HFF-Myc (cell line): ENCODE measurements around the gene ADAM10.

Experiments used
- DNase-seq: peaks from one replicate; pipeline ENCODE4 v3.0.0-alpha.2; 2011; ENCODE audit warnings: low read depth; ENCODE audit errors: extremely low read depth
- H3K4me3 ChIP-seq: replicated peaks from 2 replicates; pipeline ENCODE4 v1.5.1; 2011; ENCODE audit warnings: low read depth, mild to moderate bottlenecking, control low read depth, low read length
- TF ChIP-seq, protein P1 (sequence below): IDR thresholded peaks from 2 replicates; pipeline ENCODE4 v1.5.1; 2012; ENCODE audit warnings: mild to moderate bottlenecking, low read depth, low read length, control low read depth; ENCODE audit errors: missing control alignments

The ADAM10 gene

DNA sequence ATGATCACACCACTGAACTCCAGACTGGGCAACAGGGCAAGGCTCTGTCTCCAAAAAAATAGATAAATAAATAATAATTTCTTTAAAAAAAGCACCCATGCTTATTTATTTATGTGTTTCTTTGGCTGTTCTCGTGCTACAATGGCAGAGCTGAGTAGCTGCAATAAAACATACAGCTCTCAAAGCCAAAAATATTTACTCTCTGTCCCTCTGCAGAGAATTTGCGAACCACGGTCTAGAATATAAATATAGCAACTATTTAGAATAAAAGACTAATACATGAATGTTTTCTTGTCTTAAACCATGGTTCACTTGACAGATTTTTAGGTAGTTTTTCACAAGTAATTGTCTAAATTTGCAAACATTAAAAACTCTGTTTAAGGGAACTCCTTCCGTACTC is 72.7 kb downstream of the ADAM10 start:
- DNase-seq, result no peak
- no peak overlapping the region for H3K4me3 ChIP-seq
- TF ChIP-seq, protein P1, sequence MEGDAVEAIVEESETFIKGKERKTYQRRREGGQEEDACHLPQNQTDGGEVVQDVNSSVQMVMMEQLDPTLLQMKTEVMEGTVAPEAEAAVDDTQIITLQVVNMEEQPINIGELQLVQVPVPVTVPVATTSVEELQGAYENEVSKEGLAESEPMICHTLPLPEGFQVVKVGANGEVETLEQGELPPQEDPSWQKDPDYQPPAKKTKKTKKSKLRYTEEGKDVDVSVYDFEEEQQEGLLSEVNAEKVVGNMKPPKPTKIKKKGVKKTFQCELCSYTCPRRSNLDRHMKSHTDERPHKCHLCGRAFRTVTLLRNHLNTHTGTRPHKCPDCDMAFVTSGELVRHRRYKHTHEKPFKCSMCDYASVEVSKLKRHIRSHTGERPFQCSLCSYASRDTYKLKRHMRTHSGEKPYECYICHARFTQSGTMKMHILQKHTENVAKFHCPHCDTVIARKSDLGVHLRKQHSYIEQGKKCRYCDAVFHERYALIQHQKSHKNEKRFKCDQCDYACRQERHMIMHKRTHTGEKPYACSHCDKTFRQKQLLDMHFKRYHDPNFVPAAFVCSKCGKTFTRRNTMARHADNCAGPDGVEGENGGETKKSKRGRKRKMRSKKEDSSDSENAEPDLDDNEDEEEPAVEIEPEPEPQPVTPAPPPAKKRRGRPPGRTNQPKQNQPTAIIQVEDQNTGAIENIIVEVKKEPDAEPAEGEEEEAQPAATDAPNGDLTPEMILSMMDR, result no peak

DNA sequence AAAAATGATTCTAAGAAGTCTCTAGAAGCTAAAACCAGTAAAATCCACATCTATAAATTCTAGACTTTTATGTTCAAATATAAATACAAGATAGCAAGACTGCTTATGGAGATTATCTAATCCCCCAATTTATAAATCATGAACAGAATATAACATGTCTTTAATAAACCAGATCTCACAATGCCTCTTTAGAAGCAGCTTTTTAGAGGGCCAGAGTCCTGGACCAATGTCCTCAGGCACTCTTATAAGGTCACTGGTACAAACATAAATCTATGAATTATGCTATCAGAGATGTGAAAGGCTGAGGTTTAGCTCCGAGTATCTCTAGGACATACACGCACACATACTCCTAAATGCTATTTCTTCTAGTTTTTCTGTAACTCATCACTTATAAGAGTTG is 78.3 kb downstream of the ADAM10 start:
- H3K4me3 ChIP-seq, result no peak overlapping the region
- no peak for DNase-seq
- TF ChIP-seq, protein P1, result no peak

DNA sequence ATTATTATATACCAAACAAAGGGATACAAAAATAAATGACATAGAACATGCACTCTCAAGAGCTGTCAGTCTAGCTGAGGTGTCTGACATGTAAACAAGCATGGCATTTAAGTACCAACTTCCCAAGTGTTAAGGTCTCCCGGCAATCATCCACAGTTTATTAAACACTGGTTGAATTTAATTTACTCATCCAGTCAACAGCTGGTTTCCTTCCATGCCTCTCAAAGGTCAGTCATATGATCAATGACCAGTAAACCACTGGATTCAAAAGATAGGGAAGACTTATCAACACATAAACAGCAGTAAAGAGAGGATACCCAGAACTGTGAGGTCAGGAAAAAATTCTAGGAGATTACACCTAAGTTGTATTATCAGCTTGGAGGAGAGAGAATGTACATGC is 80.4 kb downstream of the ADAM10 start:
- DNase-seq, result no peak
- no peak overlapping the region for H3K4me3 ChIP-seq
- TF ChIP-seq, protein P1, result no peak

DNA sequence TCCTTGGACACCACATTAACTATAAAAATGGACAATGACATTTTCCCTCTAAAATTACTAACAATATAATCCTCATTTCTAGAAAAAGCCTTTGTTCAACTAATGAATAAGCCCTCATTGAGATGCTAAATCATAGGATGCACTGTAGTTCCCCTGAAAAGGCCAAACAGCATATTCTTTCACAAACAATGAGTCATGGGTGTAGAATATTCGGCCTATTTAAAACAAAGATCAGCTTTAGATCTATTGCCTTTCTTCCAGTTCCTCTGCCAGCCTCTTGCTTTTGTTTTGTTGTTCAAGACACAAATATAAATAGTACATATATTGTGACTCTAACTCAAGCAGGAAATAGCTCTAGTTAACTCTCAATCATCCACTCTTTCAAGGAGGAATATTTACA is 82.5 kb downstream of the ADAM10 start:
- no peak for DNase-seq
- TF ChIP-seq, protein P1, result no peak
- no peak overlapping the region for H3K4me3 ChIP-seq

DNA sequence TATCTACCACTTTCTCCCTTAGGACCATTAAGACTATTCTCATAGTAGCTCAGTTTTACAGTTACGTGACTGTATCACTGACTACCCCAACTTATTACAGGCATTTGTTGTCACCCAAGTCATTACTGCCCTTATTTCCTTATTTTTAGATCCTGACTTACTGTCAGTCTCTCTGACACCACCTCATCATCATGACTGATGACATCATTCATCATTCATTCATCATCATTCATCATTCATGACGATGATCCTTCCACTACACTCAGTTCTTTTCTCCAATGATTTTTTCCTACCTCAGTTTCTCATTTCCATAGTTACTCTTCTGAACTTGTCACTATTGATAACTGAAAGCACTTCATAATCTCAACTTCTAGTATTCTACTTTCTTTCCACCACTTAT is 83.8 kb downstream of the ADAM10 start:
- H3K4me3 ChIP-seq, result no peak overlapping the region
- TF ChIP-seq, protein P1, result no peak
- DNase-seq, result no peak

DNA sequence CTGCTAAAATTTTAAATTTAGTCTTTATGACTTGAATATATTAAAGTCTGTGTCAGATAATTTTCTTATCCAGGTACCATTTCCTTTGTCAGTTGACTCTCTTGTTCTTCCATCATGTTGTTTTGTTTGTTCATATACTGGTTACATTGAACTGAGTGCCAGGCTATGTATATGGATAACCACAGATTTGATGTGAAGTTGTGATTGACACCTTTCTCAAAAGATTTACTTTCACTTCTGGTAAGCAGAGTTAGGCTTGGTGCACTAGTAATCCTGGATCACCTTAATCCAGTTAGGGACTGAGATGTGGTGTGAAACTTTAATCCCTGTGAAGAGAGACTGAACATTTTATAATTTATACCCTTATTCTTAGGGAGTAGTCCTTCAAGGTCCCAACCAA is 99.4 kb downstream of the ADAM10 start:
- no peak overlapping the region for H3K4me3 ChIP-seq
- TF ChIP-seq, protein P1, result no peak
- DNase-seq, result no peak

DNA sequence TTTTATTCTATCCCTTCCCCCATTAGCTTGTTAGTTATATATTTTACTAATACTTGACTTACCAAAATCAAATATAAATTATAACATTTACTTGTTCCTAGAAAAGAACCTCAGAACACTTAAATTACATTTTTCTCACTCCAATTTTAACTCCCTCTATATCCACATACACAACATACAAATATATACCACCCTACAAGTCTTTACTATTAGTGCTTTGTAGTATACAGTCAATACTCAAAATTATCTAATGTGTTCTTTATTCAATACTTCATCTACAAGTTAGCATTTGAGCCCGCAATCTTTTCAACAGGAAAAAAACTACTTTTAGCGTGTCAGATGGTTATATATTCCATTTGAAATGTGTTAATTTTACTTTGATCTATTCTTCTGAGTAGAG is 100.3 kb downstream of the ADAM10 start:
- TF ChIP-seq, protein P1, result no peak
- H3K4me3 ChIP-seq, result no peak overlapping the region
- DNase-seq, result no peak
